RPMI8226 (cell line): Measurements from ENCODE around the gene SYT7.
A peak's percentile ranks its signal among the peaks of the same experiment; 100 is the strongest.
"Not testable (repeated sequence)": the region's sequence is repeated elsewhere in the genome, so short reads cannot be mapped to it uniquely, and the experiment has no call there.

ENCODE experiments used
- DNase-seq: peaks from one replicate; pipeline ENCODE4 v3.0.0-alpha.2; 2015

Gene SYT7

DNA sequence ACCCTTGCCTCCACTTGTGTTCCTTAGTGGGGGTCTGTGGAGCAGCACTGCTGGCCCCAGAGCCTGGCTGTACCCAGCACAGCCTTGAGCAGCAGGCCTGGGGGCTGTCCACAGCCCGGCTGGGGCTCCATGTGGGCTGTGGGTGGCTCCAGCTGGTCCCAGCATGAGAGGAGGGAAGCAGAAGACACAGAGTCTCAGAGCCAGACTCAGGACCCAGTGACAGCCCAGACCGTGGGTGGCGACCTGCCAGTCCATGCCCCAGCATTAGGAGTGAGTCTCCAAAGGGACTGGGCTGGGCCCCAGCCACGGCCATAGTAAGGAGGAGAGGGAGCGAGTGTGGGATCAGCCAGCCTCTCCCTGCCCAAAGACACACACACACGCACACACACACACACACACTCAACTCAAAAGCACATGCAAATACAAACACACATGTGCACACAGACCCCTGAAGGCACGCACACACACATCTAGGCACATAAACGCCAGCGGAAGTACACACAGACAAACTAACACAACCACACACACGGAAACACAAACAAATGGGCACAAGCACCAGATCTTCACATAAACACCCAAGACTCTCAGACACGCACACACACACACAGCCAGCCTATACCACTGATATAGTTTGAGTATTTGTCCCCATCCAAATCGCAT, 89.0 kb downstream of the SYT7 start:
- no peak for DNase-seq

DNA sequence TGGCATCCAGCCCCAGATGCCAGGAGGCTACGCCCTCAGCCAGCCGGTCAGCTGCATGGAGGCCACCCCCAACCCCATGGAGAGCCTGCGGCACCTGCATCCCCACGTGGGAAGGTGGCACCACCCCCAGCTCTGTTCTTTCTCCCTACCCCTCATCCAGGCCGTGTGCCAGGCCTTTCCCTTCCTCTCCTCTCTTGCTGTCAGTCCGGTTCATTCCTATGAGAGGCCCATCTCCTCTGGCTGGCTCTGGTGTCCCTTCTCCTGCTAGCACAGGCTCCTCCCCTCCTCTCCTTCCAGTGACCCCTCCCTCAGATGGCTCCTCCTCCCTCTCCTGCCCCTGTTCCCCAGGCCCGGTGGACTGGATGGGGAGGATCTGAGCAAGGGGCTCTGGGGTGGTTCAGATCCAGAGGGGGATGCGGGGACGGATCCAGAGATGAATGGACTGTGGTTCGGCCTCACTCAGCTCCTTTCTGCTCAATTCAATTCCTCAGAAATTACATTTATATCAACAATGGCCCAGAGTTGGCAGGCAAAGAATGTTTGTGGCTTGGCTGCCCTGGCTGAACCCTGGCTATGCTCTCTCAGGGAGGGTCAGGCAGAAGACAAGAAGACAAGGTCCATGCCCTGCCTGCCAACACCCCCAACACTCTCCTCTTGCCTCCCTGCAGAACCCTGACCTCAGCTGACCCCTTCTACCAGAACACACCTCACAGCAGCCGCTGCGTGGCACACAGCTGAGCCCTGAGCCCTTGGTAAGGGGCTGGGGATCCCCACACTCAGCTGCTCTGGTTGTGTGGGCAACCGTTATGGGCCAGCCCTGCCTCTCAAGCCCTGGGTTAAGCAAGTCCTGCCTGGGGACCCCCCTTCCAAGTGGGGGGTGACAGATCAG, 90.8 kb downstream of the SYT7 start:
- DNase-seq, result peak; percentile 71

- DNase-seq, result peak; percentile 65
Observed at GRCh38 chr11:61488651-61489291, 92.1 kb downstream of the SYT7 start.

DNA sequence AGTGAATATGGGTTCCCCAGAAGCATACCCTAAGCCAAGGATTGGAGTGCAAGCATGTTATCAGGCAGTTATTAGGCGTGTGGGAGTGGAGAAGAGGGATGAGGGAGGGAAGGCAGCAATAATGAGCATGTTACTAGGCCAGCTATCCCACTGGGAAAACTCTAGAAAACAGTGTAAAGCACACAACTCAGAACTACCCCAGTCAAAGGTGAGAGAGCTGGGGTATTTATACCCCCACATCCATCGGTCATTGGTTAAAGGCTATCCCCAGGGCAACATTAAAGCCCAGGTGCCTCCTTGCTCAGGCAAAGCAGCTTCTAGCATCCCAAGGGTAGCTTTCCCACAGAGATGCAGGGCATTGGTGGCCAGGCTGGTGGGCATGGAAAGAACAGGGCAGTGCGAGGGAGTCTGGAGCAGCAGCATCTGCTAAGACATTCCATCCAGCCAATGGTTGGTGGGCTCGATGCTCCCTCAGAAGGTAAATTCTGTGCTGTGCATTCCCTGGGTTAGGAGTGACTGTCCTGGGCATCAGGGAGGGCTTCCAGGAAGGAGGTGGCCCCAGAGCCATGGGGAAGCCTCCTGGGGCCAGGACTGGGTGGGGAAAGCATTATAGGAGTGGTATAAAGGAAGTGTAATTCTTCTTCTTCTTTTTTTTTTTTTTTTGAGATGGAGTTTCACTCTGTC, 93.4 kb downstream of the SYT7 start:
- no peak for DNase-seq

DNA sequence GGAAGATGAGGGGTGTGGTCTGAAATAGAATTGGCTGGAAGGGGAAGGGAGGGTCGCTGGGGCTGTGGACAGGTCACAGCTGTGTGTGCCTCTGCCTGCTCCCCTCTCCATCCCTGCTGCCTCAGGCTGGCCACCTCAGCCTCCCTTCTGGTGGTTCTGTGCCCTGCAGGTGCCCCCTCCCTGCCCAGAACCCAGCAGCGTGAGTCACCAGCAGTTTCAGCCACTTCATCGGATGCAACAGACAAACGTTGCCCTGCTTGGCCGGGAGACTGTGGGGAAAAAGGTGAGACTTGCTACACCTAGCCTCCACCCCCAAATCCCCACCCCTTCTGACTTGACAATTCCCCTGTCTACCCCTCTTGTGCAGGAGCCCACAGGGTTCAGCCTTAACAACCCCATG, 94.1 kb downstream of the SYT7 start:
- peak; percentile 51 for DNase-seq

GRCh38 chr11:61486011-61486620, 94.8 kb downstream of the SYT7 start:
- peak; percentile 35 for DNase-seq

GRCh38 chr11:61485080-61485479, 95.8 kb downstream of the SYT7 start:
- DNase-seq, result no peak

- DNase-seq, result no peak
Observed at GRCh38 chr11:61484541-61484940, 96.3 kb downstream of the SYT7 start.

GRCh38 chr11:61482513-61482912, 98.4 kb downstream of the SYT7 start:
- DNase-seq, result peak; percentile 70

DNA sequence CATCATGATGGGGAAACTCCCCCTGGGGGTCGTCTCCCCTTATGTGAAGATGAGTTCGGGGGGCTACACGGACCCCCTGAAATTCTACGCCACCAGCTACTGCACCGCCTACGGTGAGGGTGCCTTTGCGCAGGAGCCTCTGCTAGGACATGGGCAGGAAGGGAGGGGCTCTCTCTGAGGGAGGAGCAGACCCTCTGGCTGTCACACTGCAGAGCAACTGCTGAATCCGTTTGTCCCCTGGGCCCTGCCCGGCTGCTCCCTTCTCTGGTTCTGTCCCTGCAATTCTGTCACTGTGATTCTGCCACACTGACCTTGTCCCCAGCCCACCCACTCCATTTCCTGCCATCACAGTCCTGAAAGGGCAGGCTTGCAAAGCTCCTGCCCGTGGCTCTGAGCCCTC, 99.1 kb downstream of the SYT7 start:
- DNase-seq, result no peak

DNA sequence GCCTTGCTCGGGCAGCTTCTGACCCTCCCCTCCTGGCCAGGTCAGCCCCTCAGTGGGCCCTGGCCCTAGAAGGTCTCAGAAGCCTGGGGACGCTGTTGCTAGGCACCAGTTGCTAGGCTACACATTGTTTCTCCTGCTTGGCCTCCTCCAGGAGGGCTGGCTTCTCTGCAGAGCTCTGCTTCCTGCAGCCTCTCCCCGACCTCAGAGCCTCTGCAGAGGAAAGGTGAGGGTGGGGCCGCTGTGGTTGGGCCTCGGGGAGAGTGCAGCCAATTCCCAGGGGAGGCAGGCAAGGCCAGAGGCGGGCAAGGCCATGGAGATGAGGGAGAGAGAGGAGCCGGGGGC, 99.9 kb downstream of the SYT7 start:
- peak; percentile 70 for DNase-seq

DNA sequence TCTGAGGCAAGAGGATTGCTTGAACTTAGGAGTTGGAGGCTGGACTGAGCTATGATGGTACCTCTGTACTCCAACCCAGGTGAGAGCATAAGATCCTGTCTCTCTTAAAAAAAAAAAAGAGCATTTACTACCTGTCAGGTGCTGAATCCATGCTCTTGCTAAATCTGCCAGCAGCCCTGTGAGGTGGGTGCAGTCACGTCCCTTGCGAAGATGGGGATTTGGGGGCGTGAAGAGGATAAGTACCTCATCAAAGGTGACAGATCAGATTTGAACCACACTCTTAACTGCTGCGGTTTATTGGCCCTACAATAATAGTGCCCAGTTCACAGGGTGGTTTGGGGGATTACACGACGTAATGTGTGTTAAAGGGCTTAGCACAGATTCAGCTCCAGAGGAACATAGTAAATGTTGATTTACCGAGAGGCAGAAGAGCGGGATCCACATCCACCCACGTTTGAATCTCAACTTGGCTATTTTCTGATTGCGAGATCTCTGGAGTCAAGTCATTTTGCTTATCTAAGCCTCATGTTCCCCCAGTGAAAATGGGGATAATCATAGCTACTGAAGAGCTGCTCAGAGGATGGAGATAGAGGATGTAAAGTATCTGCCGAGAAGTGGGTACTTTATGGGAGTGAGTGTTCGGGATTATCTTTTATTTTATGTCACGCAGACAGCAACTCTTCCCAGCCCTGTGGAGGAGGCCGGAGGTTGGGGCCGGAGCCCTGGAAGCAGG, 100.4 kb downstream of the SYT7 start:
- DNase-seq, result no peak

DNA sequence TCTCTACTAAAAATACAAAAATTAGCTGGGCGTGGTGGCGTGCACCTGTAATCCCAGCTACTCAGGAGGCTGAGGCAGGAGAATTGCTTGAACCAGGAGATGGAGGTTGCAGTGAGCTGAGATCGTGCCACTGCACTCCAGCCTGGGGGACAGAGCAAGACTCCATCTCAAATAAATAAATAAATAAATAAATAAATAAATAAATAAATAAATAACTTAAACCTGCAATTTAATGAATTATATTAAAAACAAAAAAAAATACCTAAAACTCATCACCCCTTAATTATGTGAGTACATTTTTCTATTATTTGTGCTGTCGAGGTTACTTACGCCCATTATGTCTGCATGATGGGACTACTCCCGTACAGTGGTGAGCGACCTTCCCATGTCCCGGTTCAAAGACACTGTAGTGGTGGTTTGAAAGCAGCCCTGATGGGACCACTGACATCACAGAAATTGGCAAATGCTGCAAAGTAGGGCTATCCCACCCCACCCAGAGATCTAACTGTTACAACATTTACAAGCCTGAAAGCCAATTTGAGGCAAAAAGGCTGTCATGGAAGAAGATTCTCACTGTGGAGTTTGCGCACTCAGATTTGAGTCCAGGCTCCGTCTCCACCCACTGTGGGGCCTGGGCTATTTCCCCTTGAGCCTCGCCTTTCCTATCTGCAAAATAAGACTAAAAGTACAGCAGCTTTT, 101.4 kb downstream of the SYT7 start:
- DNase-seq, result not testable (repeated sequence)

DNA sequence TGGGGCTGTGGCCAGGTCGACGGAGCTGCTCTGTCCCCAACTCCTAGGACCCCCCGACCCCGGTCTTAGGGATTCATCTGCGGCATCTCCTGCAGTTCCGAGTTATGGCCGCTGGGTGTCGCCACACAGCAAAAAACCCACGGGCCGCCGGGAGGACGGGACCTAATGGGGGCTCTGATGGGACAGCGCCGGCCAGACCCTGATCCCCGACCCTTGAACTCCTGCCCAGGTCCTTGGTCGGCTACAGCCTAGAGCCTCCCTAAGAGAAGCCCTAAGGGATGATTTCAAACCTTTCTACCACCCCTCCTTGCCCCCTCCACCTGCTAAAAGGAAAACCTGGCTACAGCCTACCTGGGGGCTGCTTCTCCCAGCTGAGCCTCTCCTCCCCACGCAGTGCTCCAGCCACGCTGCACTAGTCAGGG, 103.1 kb downstream of the SYT7 start:
- DNase-seq, result peak; percentile 46

DNA sequence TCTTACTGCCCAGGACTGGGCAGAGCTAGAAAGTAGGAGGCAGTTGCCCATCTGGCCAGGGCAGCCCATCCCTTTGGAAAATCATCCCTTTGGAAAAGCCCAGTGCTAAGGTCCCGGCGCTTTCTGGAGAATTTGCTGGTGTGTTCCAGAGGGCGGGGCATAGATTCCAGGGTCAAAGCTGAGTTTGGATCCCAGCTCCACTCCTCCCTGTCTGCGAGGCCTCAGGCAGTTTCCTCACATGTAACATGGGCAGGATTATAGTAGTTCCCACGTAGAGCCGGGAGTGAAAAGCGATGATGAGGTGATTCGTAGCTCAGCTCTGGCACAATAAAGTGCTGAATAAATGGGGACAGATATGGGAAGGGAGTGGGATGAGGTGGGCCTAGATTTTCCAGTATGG, 103.8 kb downstream of the SYT7 start:
- no peak for DNase-seq

DNA sequence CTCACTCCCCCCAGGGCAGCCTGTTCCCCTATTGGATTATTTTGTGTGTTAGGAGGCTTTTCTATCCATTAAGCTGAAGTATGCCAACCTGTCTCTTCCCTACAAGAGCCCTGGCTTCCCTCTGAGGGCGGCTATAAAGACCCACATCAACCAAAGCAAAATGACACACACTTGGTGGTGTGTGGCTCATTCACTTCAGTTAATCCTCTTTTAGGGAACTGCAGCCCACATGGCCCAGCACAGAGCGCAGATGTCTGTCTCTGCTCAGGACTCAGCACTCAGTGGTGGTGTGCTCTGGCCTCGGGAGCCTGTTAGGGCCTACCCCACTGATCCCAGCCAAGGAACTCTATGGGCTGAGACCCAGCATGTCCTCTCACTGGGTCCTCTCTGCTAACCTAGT, 104.5 kb downstream of the SYT7 start:
- no peak for DNase-seq

DNA sequence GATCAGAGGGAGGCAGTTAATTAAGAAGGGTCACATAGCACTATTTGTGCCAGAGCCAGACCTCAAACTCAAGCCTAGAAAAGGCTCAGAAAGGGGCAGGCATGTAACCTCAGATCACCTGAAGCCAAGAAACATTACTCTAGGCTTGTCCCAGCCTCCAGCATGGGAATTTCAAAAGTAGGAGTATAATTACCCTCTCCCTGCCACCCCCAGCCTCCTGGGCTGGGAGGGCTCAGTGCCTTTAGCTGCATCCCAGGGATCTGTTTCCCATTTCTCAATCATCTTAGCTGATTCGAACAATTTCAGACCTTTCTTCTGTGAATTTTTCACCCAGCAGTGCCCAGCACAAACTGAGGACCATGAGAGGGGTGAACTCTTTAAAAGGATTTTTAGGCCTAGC, 105.4 kb downstream of the SYT7 start:
- DNase-seq, result no peak

DNA sequence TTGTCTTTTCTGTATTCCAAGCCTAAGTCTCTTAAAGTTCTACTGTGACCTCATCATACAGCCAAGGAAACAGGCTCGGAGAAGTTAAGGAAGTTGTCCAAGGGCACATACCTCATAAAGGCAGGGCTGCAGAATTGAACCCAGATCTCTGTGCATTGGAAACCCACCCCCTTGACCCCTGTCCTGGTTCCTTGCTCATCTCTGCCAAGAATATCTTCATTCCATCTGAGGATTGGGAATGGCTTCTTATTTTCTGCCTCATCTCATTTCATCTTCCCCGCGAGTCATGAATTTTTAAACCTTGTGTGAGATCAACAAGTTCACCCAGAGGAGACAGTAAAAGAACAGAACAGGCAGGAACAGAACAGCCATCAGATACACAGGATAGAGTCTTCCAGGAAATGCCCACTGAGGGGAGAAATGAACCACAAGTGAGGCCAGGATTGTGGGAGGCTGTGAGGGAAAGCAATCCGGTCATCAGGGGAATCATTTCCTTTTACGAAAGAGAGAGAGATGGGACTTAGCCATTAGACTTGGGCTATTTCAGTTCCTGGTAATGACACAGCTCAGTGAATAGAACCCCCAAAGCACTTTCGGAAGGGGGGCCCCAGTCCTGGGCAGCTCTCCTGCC, 106.7 kb downstream of the SYT7 start:
- no peak for DNase-seq

DNA sequence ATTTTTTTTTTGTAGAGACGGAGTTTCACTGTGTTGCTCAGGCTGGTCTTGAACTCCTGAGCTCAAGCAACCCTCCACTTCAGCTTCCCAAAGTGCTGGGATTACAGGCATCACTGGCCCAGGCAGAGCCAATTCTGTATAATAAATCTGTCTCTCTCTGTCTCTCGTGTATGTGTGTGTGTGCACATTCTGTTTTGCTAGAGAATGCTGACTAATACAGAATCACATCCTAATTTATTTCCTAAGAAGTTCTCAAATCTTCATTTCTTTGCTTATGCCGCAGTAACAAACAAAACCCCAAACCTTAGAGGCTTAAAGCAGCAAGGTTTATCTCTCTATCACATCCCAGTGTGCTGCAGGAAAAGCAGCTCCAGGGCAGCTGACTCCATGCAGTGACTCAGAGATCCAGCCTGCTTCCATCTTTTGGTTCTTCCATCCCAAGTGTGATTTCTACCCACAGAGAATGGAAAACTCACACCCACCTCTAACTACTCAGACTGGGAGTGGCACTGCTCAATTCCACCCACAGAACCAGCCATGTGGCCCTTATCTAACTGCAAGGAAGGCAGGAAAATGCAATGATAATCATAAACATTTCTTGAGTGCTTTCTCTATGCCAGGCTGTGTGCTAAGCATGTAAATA, 107.4 kb downstream of the SYT7 start:
- DNase-seq, result no peak

DNA sequence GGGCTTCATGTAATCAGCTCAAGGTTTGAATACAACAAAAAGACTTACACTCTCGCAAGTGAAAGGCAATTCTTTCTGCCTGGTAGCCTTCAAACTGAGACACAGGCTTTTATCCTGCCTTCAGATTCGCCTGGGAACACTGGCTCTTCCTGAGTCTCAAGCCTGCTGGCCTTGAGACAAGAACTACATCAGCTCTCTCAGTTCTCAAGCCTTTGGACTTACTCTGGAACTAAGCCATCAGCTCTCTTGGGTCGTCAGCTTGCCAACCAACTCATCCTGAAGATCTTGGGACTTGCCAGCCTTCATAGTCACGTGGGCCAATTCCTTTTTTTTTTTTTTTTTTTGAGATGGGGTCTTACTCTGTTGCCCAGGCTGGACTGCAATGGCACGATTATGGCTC, 108.0 kb downstream of the SYT7 start:
- DNase-seq, result no peak

- DNase-seq, result no peak
Observed at GRCh38 chr11:61472282-61472681, 108.6 kb downstream of the SYT7 start.
